ENCODE measurements around the gene RIPK4. TPM values are rescaled to one million over a fixed set of nuclear protein-coding genes. Genes with fewer than 3 reads are reported as not detected.

Gene RIPK4
- total RNA-seq, 1 donor from 2014 or later, result 15.7 TPM

DNA sequence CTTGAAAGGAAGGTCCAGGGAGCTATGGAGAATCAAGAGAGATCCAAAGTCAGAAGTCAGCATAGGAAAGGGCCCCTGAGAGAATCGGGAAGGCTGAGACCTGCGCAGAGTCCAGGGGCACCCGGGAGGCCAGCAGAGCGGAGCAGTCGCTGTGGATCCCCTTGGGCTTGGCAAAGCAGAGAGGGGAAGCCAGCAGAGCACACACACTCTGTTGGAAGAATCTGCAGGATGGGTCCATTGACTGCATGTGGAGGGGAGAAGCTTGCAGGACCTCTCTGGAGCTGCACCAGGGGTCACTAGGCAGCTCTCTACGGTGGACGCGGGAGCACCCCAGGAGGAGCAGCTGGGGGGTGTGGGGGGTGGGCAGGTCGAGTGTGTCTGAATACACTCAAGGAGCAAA lies 6.4 kb downstream of the RIPK4 start:
- TF ChIP-seq, protein P1, sequence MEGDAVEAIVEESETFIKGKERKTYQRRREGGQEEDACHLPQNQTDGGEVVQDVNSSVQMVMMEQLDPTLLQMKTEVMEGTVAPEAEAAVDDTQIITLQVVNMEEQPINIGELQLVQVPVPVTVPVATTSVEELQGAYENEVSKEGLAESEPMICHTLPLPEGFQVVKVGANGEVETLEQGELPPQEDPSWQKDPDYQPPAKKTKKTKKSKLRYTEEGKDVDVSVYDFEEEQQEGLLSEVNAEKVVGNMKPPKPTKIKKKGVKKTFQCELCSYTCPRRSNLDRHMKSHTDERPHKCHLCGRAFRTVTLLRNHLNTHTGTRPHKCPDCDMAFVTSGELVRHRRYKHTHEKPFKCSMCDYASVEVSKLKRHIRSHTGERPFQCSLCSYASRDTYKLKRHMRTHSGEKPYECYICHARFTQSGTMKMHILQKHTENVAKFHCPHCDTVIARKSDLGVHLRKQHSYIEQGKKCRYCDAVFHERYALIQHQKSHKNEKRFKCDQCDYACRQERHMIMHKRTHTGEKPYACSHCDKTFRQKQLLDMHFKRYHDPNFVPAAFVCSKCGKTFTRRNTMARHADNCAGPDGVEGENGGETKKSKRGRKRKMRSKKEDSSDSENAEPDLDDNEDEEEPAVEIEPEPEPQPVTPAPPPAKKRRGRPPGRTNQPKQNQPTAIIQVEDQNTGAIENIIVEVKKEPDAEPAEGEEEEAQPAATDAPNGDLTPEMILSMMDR (IDR thresholded peaks at IDR 0.05; ENCODE audit: unreplicated experiment), result no peak
- Mint-ChIP-seq H3K27me3 (ENCODE audit: low read depth) (peaks cover 59% of the 10 kb centered on the region), H3K4me1 (peaks cover 47% of the 10 kb centered on the region), H3K9me3 (no peaks in the 10 kb centered on the region), H3K27ac (no peak overlapping the region), H3K36me3 (peaks cover 6% of the 10 kb centered on the region), H3K4me3 (no peak overlapping the region)
- DNase-seq (ENCODE audit: low spot score in 2 of 2, unreplicated experiment in 2 of 2), result no peak

DNA sequence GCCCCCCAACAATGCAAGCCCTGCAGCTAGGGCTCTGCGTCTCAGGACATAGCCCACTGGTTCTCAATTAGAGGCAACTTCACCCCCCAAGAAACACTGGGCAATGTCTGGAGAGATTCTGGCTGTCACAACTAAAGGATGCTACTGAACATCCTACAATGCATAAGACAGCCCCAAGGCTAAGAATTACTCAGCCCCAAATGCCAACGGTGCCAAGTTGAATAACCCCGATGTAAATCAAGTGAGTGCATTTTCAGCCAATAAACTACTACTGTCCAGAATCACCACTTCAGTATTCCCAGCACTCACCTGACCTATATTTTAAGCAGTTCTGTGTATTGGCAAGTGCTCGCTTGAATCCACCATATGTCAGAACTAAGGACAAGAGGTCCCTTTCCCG lies 6.9 kb downstream of the RIPK4 start:
- DNase-seq (ENCODE audit: low spot score in 2 of 2, unreplicated experiment in 2 of 2), result no peak
- Mint-ChIP-seq H3K9me3 (no peaks in the 10 kb centered on the region), H3K4me1 (peaks cover 42% of the 10 kb centered on the region), H3K27ac (no peak overlapping the region), H3K4me3 (no peak overlapping the region), H3K27me3 (ENCODE audit: low read depth) (peaks cover 54% of the 10 kb centered on the region), H3K36me3 (peaks cover 10% of the 10 kb centered on the region)
- TF ChIP-seq, protein P1 (IDR thresholded peaks at IDR 0.05; ENCODE audit: unreplicated experiment), result no peak

DNA sequence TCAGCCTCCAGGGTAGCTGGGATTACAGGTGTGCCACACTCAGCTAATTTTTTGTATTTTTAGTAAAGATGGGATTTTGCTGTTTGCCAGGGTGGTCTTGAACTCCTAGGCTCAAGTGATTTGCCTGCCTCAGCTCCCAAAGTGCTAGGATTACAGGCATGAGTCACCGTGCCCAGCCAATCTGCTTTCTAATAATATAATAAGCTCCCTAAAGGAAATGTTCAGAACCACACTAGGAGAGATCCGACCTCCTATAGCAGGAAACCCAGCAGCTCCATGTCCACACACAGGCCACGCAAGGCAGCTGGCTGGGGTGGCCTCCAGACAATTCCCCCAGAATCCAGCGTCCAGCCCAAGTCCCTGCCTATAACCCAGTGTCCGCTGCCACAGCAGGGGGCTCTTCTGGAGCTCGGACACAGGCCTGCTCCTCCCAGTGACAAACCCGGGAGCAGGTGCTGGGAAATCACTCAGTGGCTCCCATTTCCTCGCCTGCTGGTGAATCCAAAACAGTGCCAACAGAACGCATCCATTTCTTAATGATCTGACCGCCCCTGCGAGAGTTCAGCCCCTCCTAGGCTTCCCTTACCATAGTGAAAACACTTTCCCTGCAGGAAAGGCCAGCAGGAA lies 7.5 kb downstream of the RIPK4 start:
- TF ChIP-seq, protein P1 (IDR thresholded peaks at IDR 0.05; ENCODE audit: unreplicated experiment), result no peak
- H3K4me3 Mint-ChIP-seq, result no peak overlapping the region
- H3K27me3 Mint-ChIP-seq (ENCODE audit: low read depth), result peaks cover 48% of the 10 kb centered on the region
- H3K4me1 Mint-ChIP-seq, result peaks cover 38% of the 10 kb centered on the region
- no peaks in the 10 kb centered on the region for H3K9me3 Mint-ChIP-seq
- peaks cover 10% of the 10 kb centered on the region for H3K36me3 Mint-ChIP-seq
- H3K27ac Mint-ChIP-seq, result no peak overlapping the region
- DNase-seq (ENCODE audit: low spot score in 2 of 2, unreplicated experiment in 2 of 2), result no peak

DNA sequence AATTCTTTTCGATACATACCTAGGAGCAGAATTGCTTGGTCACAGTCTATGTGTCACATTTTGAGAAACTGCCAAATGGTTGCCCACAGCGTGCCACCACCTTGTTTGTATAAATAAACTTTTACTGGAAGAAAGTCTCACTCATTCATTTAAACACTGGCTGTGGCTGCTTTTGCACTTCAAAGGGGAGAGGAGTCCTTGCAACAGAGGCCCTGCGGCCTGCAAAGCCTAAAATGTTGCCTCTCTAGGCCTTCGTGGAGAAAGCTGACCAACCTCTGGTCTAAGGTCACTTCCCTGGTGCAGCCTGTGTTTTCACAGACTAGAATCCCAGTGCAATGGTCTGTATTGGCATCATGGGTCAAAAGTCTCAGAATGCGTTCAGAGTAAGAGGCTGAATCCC lies 8.3 kb downstream of the RIPK4 start:
- peaks cover 38% of the 10 kb centered on the region for H3K4me1 Mint-ChIP-seq
- H3K27me3 Mint-ChIP-seq (ENCODE audit: low read depth), result peaks cover 41% of the 10 kb centered on the region
- H3K4me3 Mint-ChIP-seq, result no peak overlapping the region
- no peaks in the 10 kb centered on the region for H3K9me3 Mint-ChIP-seq
- no peak for DNase-seq (ENCODE audit: low spot score in 2 of 2, unreplicated experiment in 2 of 2)
- H3K27ac Mint-ChIP-seq, result no peak overlapping the region
- H3K36me3 Mint-ChIP-seq, result peaks cover 10% of the 10 kb centered on the region
- TF ChIP-seq, protein P1 (IDR thresholded peaks at IDR 0.05; ENCODE audit: unreplicated experiment), result no peak

DNA sequence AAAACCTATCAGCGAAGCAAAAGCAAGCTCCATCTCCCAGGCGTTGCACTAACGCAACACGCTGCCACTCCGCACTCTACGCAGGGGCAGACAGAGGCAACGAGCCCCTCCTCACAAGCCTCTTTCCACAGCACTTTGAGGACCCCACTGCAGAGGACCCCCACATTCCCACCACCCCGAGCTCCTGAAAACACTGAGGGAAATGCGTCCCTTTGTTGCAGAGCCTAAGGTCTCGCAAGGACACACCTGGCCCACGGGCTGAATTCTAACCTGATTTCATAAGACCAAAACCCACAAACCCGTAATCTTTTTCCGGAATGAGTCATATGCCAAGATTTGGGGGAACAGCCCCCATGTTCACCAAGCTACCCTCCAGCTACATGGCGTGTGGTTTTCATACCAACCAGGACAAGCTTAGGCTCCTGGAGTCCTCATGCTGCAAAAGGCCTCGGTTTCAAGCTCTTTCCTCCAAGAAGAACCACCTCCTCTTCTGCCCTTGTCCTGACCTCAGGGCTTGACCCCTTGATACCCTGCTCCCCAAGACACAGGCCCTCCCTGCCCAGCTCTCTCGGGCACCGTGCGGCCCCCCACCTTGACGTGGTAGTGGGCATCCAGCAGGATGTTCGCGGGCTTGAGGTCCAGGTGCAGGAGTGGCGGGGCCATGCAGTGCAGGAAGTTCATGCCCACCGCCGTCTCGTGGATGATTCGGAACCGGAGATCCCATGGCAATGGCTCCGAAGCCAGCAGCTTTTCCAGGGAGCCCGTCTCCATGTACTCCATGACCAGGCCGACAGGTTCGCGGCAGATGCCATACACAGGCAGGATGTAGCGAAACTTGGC lies 10.7 kb downstream of the RIPK4 start:
- TF ChIP-seq, protein P1 (IDR thresholded peaks at IDR 0.05; ENCODE audit: unreplicated experiment), result no peak
- peaks cover 11% of the 10 kb centered on the region for H3K36me3 Mint-ChIP-seq
- peaks cover 38% of the 10 kb centered on the region for H3K4me1 Mint-ChIP-seq
- H3K4me3 Mint-ChIP-seq, result no peak overlapping the region
- H3K27me3 Mint-ChIP-seq (ENCODE audit: low read depth), result peaks cover 17% of the 10 kb centered on the region
- no peak for DNase-seq (ENCODE audit: low spot score in 2 of 2, unreplicated experiment in 2 of 2)
- no peaks in the 10 kb centered on the region for H3K9me3 Mint-ChIP-seq
- no peak overlapping the region for H3K27ac Mint-ChIP-seq
